ENCODE measurements around the gene TMEM106C. TPM values are rescaled to one million over a fixed set of nuclear protein-coding genes. Genes with fewer than 3 reads are reported as not detected.
"Not testable (repeated sequence)": the region's sequence is repeated elsewhere in the genome, so short reads cannot be mapped to it uniquely, and the experiment has no call there.

Gene TMEM106C
- total and polyA plus RNA-seq, 12 donors, result 24.6 to 119 (median 52.0) TPM

DNA sequence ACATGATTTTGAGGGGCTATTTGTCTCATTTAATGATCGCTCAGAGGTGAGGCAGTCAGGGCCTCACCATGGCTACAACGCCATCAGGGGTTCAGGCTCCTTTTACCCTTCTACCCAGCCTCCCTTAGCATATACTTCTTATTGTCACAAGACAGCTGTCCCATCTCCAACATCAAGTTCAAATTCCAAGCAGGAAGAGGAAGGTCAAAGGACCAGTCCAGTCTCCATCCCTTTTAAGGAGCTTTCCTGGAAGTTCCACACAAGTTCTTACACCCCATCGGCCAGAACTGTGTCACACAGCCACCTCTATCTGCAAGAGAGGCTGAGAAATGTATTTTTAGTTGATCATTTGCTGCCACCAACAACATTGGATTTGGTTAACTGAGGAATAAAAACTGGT, 8.3 kb upstream of the TMEM106C start:
- H3K27me3 ChIP-seq, result no peaks in the 10 kb centered on the region
- intact Hi-C loops (cut with DNase I), result no loop called here
- no peak overlapping the region for H3K4me3 ChIP-seq
- H3K9me3 ChIP-seq (replicated peaks in 1 of 3), result no peaks in the 10 kb centered on the region
- H3K4me1 ChIP-seq (replicated peaks in 1 of 2), result no peaks in the 10 kb centered on the region
- H3K36me3 ChIP-seq (replicated peaks in 1 of 2), result no peaks in the 10 kb centered on the region
- TF ChIP-seq, protein P1, sequence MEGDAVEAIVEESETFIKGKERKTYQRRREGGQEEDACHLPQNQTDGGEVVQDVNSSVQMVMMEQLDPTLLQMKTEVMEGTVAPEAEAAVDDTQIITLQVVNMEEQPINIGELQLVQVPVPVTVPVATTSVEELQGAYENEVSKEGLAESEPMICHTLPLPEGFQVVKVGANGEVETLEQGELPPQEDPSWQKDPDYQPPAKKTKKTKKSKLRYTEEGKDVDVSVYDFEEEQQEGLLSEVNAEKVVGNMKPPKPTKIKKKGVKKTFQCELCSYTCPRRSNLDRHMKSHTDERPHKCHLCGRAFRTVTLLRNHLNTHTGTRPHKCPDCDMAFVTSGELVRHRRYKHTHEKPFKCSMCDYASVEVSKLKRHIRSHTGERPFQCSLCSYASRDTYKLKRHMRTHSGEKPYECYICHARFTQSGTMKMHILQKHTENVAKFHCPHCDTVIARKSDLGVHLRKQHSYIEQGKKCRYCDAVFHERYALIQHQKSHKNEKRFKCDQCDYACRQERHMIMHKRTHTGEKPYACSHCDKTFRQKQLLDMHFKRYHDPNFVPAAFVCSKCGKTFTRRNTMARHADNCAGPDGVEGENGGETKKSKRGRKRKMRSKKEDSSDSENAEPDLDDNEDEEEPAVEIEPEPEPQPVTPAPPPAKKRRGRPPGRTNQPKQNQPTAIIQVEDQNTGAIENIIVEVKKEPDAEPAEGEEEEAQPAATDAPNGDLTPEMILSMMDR (IDR thresholded peaks at IDR 0.05), result no peak
- TF ChIP-seq POLR2A (IDR thresholded peaks at IDR 0.05), result no peak
- 70 to 81% (median 76%) methylated on average over 3 of the region's 3 CpGs for WGBS, 4 donors
- H3K27ac ChIP-seq, result no peak overlapping the region
- DNase-seq, result no peak

DNA sequence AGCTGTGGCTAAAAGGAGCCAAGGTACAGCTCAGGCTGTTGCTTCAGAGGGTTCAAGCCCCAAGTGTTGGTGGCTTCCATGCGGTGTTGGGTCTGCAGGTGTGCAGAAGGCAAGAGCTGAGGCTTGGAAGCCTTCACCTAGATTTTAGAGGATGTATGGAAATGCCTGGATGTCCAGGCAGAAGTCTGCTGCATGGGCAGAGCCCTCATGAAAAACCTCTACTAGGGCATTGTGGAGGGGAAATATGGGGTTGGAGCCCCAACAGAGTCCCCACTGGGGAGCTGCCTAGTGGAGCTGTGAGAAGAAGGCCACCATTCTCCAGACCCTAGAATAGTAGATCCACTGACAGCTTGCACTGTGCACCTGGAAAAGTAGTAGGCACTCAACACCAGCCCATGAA, 5.7 kb upstream of the TMEM106C start:
- H3K36me3 ChIP-seq (replicated peaks in 1 of 2); H3K27ac ChIP-seq; H3K4me3 ChIP-seq; H3K4me1 ChIP-seq (replicated peaks in 1 of 2); H3K9me3 ChIP-seq (replicated peaks in 1 of 3); intact Hi-C loops (cut with DNase I); H3K27me3 ChIP-seq; DNase-seq: not testable (repeated sequence)
- 85 to 89% (median 86%) methylated on average over 1 of the region's 1 CpG; no CpG with 5 or more reads in 1 of the 4 donors for WGBS, 4 donors

DNA sequence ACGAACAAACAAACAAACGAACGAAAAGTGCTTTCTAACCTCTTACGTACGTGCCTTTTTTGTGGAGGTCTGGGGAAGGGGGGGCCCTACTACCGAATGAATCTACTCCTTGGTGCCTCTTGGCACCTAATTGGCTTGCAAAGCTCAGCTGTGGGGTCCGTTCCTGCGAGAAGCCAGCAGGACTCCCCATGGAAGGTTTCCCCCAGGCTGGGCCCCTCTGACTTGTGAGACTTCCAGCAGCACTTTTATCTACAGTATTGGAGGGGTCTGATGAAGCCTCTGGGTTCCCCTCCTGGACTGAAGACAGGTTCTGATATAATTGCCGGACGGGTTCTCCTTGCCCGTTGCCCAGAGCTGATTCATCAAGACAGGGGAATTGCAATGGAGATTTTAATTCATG, 1.2 kb upstream of the TMEM106C start:
- no peak overlapping the region for H3K27ac ChIP-seq
- DNase-seq, result no peak
- no peak overlapping the region for H3K4me3 ChIP-seq
- no peaks in the 10 kb centered on the region for H3K27me3 ChIP-seq
- intact Hi-C loops (cut with DNase I), result no loop called here
- peaks cover 0 to 15% of the 10 kb centered on the region in 2 donors for H3K4me1 ChIP-seq (replicated peaks in 1 of 2)
- no peaks in the 10 kb centered on the region for H3K36me3 ChIP-seq (replicated peaks in 1 of 2)
- TF ChIP-seq POLR2A (IDR thresholded peaks at IDR 0.05), result no peak
- TF ChIP-seq, protein P1 (IDR thresholded peaks at IDR 0.05), result no peak
- 85 to 87% (median 87%) methylated on average over 11 of the region's 11 CpGs for WGBS, 4 donors
- no peaks in the 10 kb centered on the region for H3K9me3 ChIP-seq (replicated peaks in 1 of 3)

DNA sequence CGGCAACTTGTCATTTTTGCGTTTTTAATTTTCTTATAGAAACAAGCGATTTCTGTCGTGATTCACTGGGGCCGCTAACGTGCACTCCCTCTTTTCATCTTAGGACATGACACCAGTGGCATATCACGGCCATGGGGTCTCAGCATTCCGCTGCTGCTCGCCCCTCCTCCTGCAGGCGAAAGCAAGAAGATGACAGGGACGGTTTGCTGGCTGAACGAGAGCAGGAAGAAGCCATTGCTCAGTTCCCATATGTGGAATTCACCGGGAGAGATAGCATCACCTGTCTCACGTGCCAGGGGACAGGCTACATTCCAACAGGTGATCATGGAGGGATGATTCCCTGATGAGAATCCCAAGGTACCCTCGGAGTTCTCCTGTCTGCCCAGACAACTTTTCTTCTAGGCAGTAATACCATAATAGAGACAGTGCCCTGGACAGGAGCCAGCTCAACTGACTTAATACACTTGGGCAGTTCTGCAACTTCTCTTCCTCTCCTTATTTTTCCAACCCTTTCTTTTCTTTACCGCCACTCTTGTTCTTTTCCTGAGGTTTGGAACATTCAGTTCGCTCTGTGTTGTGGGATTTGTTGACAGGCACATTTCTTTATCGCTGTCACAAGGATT, 821 bp downstream of the TMEM106C start:
- H3K4me1 ChIP-seq (replicated peaks in 1 of 2), result peaks cover 0 to 15% of the 10 kb centered on the region in 2 donors
- H3K27ac ChIP-seq, result no peak overlapping the region
- no peaks in the 10 kb centered on the region for H3K27me3 ChIP-seq
- H3K4me3 ChIP-seq, result peak overlapping the region in 3 of 4 donors; percentile 39 to 100 (median 86)
- DNase-seq, result peak in 4 of 7 donors; percentile 24 to 62 (median 50)
- no peaks in the 10 kb centered on the region for H3K9me3 ChIP-seq (replicated peaks in 1 of 3)
- H3K36me3 ChIP-seq (replicated peaks in 1 of 2), result no peaks in the 10 kb centered on the region
- no peak for TF ChIP-seq POLR2A (IDR thresholded peaks at IDR 0.05)
- TF ChIP-seq, protein P1 (IDR thresholded peaks at IDR 0.05), result no peak
- 15 to 22% (median 17%) methylated on average over 13 to 18 of the region's 18 CpGs for WGBS, 4 donors
- intact Hi-C loops (cut with DNase I), result no loop called here

DNA sequence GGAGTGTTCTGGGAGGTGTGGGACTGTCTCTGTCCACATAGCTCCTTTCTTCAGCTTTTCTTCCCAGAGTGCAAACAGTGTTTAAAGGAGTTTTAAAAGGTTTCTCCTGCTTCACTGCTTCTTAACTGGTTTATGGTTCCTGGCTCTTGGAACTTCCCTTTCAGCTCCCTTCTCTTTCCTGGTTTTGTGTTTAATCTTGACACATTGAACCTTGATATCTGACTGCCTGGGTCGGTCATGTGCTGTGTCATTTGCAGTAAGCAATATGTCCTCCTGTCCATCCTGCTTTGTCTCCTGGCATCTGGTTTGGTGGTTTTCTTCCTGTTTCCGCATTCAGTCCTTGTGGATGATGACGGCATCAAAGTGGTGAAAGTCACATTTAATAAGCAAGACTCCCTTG, 2.2 kb downstream of the TMEM106C start:
- intact Hi-C loops (cut with DNase I), result no loop called here
- Histone ChIP-seq H3K4me3 (no peak overlapping the region), H3K27ac (no peak overlapping the region), H3K9me3 (replicated peaks in 1 of 3) (no peaks in the 10 kb centered on the region), H3K27me3 (no peaks in the 10 kb centered on the region), H3K4me1 (replicated peaks in 1 of 2) (peaks cover 0 to 15% of the 10 kb centered on the region in 2 donors), H3K36me3 (replicated peaks in 1 of 2) (no peaks in the 10 kb centered on the region)
- 82 to 93% (median 91%) methylated on average over 3 of the region's 3 CpGs for WGBS, 4 donors
- TF ChIP-seq POLR2A (IDR thresholded peaks at IDR 0.05), result no peak
- TF ChIP-seq, protein P1 (IDR thresholded peaks at IDR 0.05), result no peak
- DNase-seq, result no peak

Data from adrenal gland (tissue), 12 donors.